ENCODE data around the gene IPO7.
"Not testable (repeated sequence)": the region's sequence is repeated elsewhere in the genome, so short reads cannot be mapped to it uniquely, and the experiment has no call there.

Gene IPO7

DNA sequence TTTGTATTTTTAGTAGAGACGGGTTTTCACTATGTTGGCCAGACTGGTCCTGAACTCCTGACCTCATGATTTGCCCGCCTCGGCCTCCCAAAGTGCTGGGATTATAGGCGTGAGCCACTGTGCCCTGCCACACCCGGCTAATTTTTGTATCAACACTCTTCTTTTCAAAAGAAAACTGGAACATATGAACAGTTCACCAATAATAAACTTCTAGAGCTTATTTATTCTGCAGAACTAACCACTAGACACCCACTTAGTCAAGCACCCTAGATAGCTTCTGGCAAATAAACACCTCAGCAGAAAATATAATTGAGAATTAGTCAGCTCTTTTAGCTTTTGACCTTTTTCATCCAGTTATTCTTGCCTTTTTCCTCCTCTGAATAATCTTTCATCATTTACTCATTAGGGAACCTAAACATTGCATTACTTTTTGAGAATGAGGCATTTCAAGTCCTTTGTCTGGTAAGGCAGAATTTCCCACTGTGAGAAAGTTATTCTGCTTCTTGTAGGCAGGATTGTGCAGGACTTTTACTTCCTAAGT is 42.7 kb upstream of the IPO7 start:
- ChIA-PET CTCF (no interaction called here), POLR2A (no interaction called here)
- H3K4me1 ChIP-seq (ENCODE audit: control insufficient read depth, insufficient read depth, low read length), result no peaks in the 10 kb centered on the region
- H3K4me3 ChIP-seq (ENCODE audit: low read depth, low read length), result no peak overlapping the region
- no peaks in the 10 kb centered on the region for H3K9me3 ChIP-seq (ENCODE audit: control insufficient read depth, insufficient read depth, low read depth, low read length)
- TF ChIP-seq GLIS1 (tag by site-specific recombination; IDR thresholded peaks at IDR 0.05), result no peak
- TF ChIP-seq, protein P1, sequence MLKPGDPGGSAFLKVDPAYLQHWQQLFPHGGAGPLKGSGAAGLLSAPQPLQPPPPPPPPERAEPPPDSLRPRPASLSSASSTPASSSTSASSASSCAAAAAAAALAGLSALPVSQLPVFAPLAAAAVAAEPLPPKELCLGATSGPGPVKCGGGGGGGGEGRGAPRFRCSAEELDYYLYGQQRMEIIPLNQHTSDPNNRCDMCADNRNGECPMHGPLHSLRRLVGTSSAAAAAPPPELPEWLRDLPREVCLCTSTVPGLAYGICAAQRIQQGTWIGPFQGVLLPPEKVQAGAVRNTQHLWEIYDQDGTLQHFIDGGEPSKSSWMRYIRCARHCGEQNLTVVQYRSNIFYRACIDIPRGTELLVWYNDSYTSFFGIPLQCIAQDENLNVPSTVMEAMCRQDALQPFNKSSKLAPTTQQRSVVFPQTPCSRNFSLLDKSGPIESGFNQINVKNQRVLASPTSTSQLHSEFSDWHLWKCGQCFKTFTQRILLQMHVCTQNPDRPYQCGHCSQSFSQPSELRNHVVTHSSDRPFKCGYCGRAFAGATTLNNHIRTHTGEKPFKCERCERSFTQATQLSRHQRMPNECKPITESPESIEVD (tag by site-specific recombination; IDR thresholded peaks at IDR 0.05), result peak; percentile 26; the same call in 1 of the 2 replicates
- no peak overlapping the region for H3K27ac ChIP-seq (ENCODE audit: extremely low read depth, low read depth, low read length)
- no peaks in the 10 kb centered on the region for H3K36me3 ChIP-seq (ENCODE audit: control insufficient read depth in 2 of 2, insufficient read depth in 1 of 2, low read length in 2 of 2)

- Histone ChIP-seq H3K4me1 (ENCODE audit: control insufficient read depth, insufficient read depth, low read length) (no peaks in the 10 kb centered on the region), H3K36me3 (ENCODE audit: control insufficient read depth in 2 of 2, insufficient read depth in 1 of 2, low read length in 2 of 2) (no peaks in the 10 kb centered on the region), H3K27ac (ENCODE audit: extremely low read depth, low read depth, low read length) (no peak overlapping the region), H3K4me3 (ENCODE audit: low read depth, low read length) (no peak overlapping the region), H3K9me3 (ENCODE audit: control insufficient read depth, insufficient read depth, low read depth, low read length) (no peaks in the 10 kb centered on the region)
- TF ChIP-seq ZBTB8A (tag by site-specific recombination; IDR thresholded peaks at IDR 0.05), result no peak
- ChIA-PET CTCF (no interaction called here), POLR2A (no interaction called here)
These were observed 40.3 kb upstream of the IPO7 start for GRCh38 chr11:9344061-9344680.

DNA sequence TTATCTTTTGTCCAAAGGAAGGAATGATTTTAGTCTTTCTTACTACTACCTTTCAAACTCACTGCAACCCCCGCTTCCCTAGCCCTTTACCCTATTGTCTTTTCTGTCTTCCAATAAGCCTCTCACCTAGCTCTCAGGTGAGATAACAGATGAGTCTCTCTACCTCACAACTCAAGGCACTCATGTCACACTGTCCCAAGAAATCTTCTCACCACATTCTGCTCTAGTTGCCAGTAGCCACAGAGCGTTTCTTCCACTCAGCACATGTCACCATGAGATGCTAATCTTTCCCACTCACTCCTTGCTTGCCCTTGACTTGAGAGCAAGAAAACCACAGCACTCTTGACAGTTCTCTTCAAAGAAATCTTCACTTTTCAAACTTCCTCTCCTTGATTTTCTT is 37.4 kb upstream of the IPO7 start:
- CTCF ChIA-PET, result interaction anchor here (0.7 kb wide), 1 partner anchor 159 kb away, joined by 3 read pairs; no protein-coding TSS in a partner anchor
- POLR2A ChIA-PET, result no interaction called here
- no peak overlapping the region for H3K27ac ChIP-seq (ENCODE audit: extremely low read depth, low read depth, low read length)

GRCh38 chr11:9347779-9348178 is 36.7 kb upstream of the IPO7 start:
- H3K36me3 ChIP-seq (ENCODE audit: control insufficient read depth in 2 of 2, insufficient read depth in 1 of 2, low read length in 2 of 2); H3K4me3 ChIP-seq (ENCODE audit: low read depth, low read length); H3K4me1 ChIP-seq (ENCODE audit: control insufficient read depth, insufficient read depth, low read length); H3K27ac ChIP-seq (ENCODE audit: extremely low read depth, low read depth, low read length); H3K9me3 ChIP-seq (ENCODE audit: control insufficient read depth, insufficient read depth, low read depth, low read length): not testable (repeated sequence)
- POLR2A ChIA-PET, result interaction anchor here (0.7 kb wide), 1 partner anchor 161 kb away, joined by 6 read pairs; no protein-coding TSS in a partner anchor
- CTCF ChIA-PET, result interaction anchor here (0.6 to 0.7 kb wide), 2 partner anchors 21 to 159 kb away, joined by 3 read pairs; no protein-coding TSS in a partner anchor

More for the DNA sequence above, 37.4 kb upstream of the IPO7 start:
- no peaks in the 10 kb centered on the region for H3K4me1 ChIP-seq (ENCODE audit: control insufficient read depth, insufficient read depth, low read length)
- no peaks in the 10 kb centered on the region for H3K9me3 ChIP-seq (ENCODE audit: control insufficient read depth, insufficient read depth, low read depth, low read length)
- H3K4me3 ChIP-seq (ENCODE audit: low read depth, low read length), result no peak overlapping the region
- TF ChIP-seq ZNF138 (tag by site-specific recombination; IDR thresholded peaks at IDR 0.05; ENCODE audit: borderline replicate concordance) (no peak), PRDM1 (tag by site-specific recombination; IDR thresholded peaks at IDR 0.05) (0 out of 2 replicates have a peak, but pooled peaks have one; percentile 22), ZNF521 (tag by site-specific recombination; IDR thresholded peaks at IDR 0.05) (no peak)
- H3K36me3 ChIP-seq (ENCODE audit: control insufficient read depth in 2 of 2, insufficient read depth in 1 of 2, low read length in 2 of 2), result no peaks in the 10 kb centered on the region

GRCh38 chr11:9351321-9351881 is 33.1 kb upstream of the IPO7 start:
- no peaks in the 10 kb centered on the region for H3K36me3 ChIP-seq (ENCODE audit: control insufficient read depth in 2 of 2, insufficient read depth in 1 of 2, low read length in 2 of 2)
- no peaks in the 10 kb centered on the region for H3K9me3 ChIP-seq (ENCODE audit: control insufficient read depth, insufficient read depth, low read depth, low read length)
- no peak for TF ChIP-seq ZNF610 (tag by site-specific recombination; IDR thresholded peaks at IDR 0.05; ENCODE audit: borderline replicate concordance)
- TF ChIP-seq ZFP3 (tag by site-specific recombination; IDR thresholded peaks at IDR 0.05; ENCODE audit: low read depth), result no peak
- TF ChIP-seq ZFP69B (tag by site-specific recombination; IDR thresholded peaks at IDR 0.05), result no peak
- TF ChIP-seq ZSCAN30 (tag by site-specific recombination; IDR thresholded peaks at IDR 0.05), result no peak
- no peak for TF ChIP-seq ZNF10 (tag by site-specific recombination; IDR thresholded peaks at IDR 0.05)
- TF ChIP-seq ZBTB20 (tag by site-specific recombination; IDR thresholded peaks at IDR 0.05), result no peak
- TF ChIP-seq GLI2 (tag by site-specific recombination; IDR thresholded peaks at IDR 0.05; ENCODE audit: borderline replicate concordance, low read depth), result no peak
- no peak overlapping the region for H3K27ac ChIP-seq (ENCODE audit: extremely low read depth, low read depth, low read length)
- ChIA-PET POLR2A (no interaction called here), CTCF (no interaction called here)
- no peaks in the 10 kb centered on the region for H3K4me1 ChIP-seq (ENCODE audit: control insufficient read depth, insufficient read depth, low read length)
- H3K4me3 ChIP-seq (ENCODE audit: low read depth, low read length), result no peak overlapping the region

All from HEK293 (cell line).